Cerebellar cortex (tissue), 1 donor: ENCODE results near the gene ENTPD3.
"Not testable (repeated sequence)": the region's sequence is repeated elsewhere in the genome, so short reads cannot be mapped to it uniquely, and the experiment has no call there.

Experiments used
- DNase-seq: peaks from one replicate; pipeline ENCODE4 v3.0.0-alpha.2; 2015; ENCODE audit warnings: low spot score

The ENTPD3 gene

GRCh38 chr3:40461161-40461560 lies 74.2 kb downstream of the ENTPD3 start:
- no peak for DNase-seq

GRCh38 chr3:40462838-40463237 lies 75.9 kb downstream of the ENTPD3 start:
- DNase-seq, result not testable (repeated sequence)

- no peak for DNase-seq
Measured at GRCh38 chr3:40463579-40463978, 76.6 kb downstream of the ENTPD3 start.

GRCh38 chr3:40464339-40465110 lies 77.5 kb downstream of the ENTPD3 start:
- no peak for DNase-seq

GRCh38 chr3:40465111-40465407 lies 78.1 kb downstream of the ENTPD3 start:
- DNase-seq, result peak; percentile 29

- peak; percentile 48 for DNase-seq
Measured at GRCh38 chr3:40465456-40465855, 78.5 kb downstream of the ENTPD3 start.

GRCh38 chr3:40468018-40468417 lies 81.0 kb downstream of the ENTPD3 start:
- no peak for DNase-seq

GRCh38 chr3:40470701-40471100 lies 83.7 kb downstream of the ENTPD3 start:
- DNase-seq, result no peak

- DNase-seq, result peak; percentile 82
Measured at GRCh38 chr3:40476478-40477470, 89.8 kb downstream of the ENTPD3 start, which contains the start of gene ZNF619. Gene ZNF619, plus strand, starts transcription at chr3:40477122. Its CDS starts 858 bp downstream, at chr3:40477980.

- peak; percentile 24 for DNase-seq
Measured at GRCh38 chr3:40477666-40478065, 90.7 kb downstream of the ENTPD3 start.
